GM12878 (cell line): Measurements from ENCODE around the gene RYR2. TPM values are rescaled to one million over a fixed set of nuclear protein-coding genes. Genes with fewer than 3 reads are reported as not detected.

Source experiments
- ATAC-seq: fragments of 200-7000 bp; cut with Tn5 transposase; 3 replicates; pipeline ENCODE4 v1.9.1; 2020; ENCODE audit warnings: mild to moderate bottlenecking, moderate library complexity
- BruUV-seq: library from RNA; stranded (reverse); fragments of 400-500 nt; replicated peaks from 2 replicates; lab custom pipeline; 2021; lab: Mats Ljungman, UMichigan
- CTCF ChIA-PET: fragments of 300-600 bp; sonication (Branson Sonifier 250); formaldehyde crosslinking; extraction: SDS; loops from one replicate; lab custom pipeline; 2021; ENCODE audit warnings: inconsistent platforms; lab: Yijun Ruan, JAX
- POLR2A ChIA-PET: fragments of 350-600 bp; formaldehyde crosslinking; extraction: SDS; loops from one replicate; lab custom pipeline; 2021; ENCODE audit warnings: inconsistent platforms; lab: Charles Lee
- RAD21 ChIA-PET: fragments of 300-600 bp; sonication (Branson Sonifier 250); formaldehyde crosslinking; loops from one replicate; lab custom pipeline; 2023; ENCODE audit warnings: antibody characterized with exemption; ENCODE audit not compliant: unreplicated experiment; lab: Charles Lee
- SMC1A ChIA-PET: fragments of 300-600 bp; sonication (Branson Sonifier 250); formaldehyde crosslinking; loops from one replicate; lab custom pipeline; 2023; ENCODE audit not compliant: unreplicated experiment, uncharacterized antibody; lab: Charles Lee
- DNase-seq: peaks from one replicate; pipeline ENCODE4 v3.0.0-alpha.2; 2011; ENCODE audit warnings: low read depth, low spot score
- FAIRE-seq: peaks from 3 replicates; lab custom pipeline; 2011; peaks lifted over from hg19 to GRCh38; lab: Jason Lieb, UNC
- H2AFZ ChIP-seq: 2 replicates; pipeline ENCODE4 v1.6.0; 2011; ENCODE audit warnings: low read depth, low read length, control low read depth; ENCODE audit not compliant: control insufficient read depth
- H3K27ac ChIP-seq: 2 replicates; pipeline ENCODE4 v1.5.1; 2011; ENCODE audit warnings: control low read depth; ENCODE audit not compliant: control insufficient read depth, insufficient read depth
- H3K27me3 ChIP-seq, 2 experiments: replicated peaks in 1 of 2; 2 replicates each; pipeline versions ENCODE4 v1.6.0 to v1.6.1; 2011; ENCODE audit warnings: low read length in 1 of 2; ENCODE audit not compliant: control insufficient read depth in 2 of 2, insufficient read depth in 2 of 2
- H3K36me3 ChIP-seq, 2 experiments: 2 replicates each; pipeline ENCODE4 v1.5.1; 2011; ENCODE audit warnings: low read length in 1 of 2; ENCODE audit not compliant: control insufficient read depth in 2 of 2, insufficient read depth in 2 of 2
- H3K4me1 ChIP-seq: 2 replicates; pipeline ENCODE4 v1.6.1; 2011; ENCODE audit warnings: mild to moderate bottlenecking, low read length, moderate library complexity, mixed read lengths; ENCODE audit not compliant: control insufficient read depth, insufficient read depth
- H3K4me2 ChIP-seq: 2 replicates; pipeline ENCODE4 v1.6.0; 2011; ENCODE audit warnings: control low read depth; ENCODE audit not compliant: control insufficient read depth, insufficient read depth
- H3K4me3 ChIP-seq: fragments of 200-600 bp; sonication (generic); 2 replicates; pipeline ENCODE4 v1.5.1; 2016
- H3K79me2 ChIP-seq: 2 replicates; pipeline ENCODE4 v1.6.0; 2011; ENCODE audit warnings: low read length; ENCODE audit not compliant: control insufficient read depth, insufficient read depth
- H3K9ac ChIP-seq: 2 replicates; pipeline ENCODE4 v1.8.0; 2011; ENCODE audit warnings: low read length, control low read depth, mixed read lengths; ENCODE audit not compliant: control insufficient read depth, insufficient read depth
- H3K9me3 ChIP-seq: replicated peaks from 3 replicates; pipeline ENCODE4 v1.5.1; 2011; ENCODE audit warnings: mild to moderate bottlenecking, low read length; ENCODE audit not compliant: control insufficient read depth, insufficient read depth
- H4K20me1 ChIP-seq: 2 replicates; pipeline ENCODE4 v1.6.0; 2011; ENCODE audit not compliant: control insufficient read depth, insufficient read depth
- EZH2 ChIP-seq: IDR thresholded peaks from 2 replicates; pipeline ENCODE4 v1.6.1; 2012; ENCODE audit warnings: low read depth, mild to moderate bottlenecking, control low read depth, inconsistent platforms, low read length, borderline replicate concordance; ENCODE audit not compliant: control insufficient read depth
- IKZF1 ChIP-seq: fragments of 450-650 bp; conservative IDR thresholded peaks from 2 replicates; pipeline ENCODE4 v1.6.1; 2017; ENCODE audit warnings: antibody characterized with exemption, mild to moderate bottlenecking
- POLR2AphosphoS2 ChIP-seq: IDR thresholded peaks from 2 replicates; pipeline ENCODE4 v1.6.1; 2011; ENCODE audit warnings: low read depth, mild to moderate bottlenecking, low read length, improper control_type of control experiment, moderate library complexity
- RFX5 ChIP-seq: IDR thresholded peaks from 2 replicates; pipeline ENCODE4 v1.6.1; 2011; ENCODE audit warnings: low read depth, low read length, improper control_type of control experiment
- SMC3 ChIP-seq: IDR thresholded peaks from 2 replicates; pipeline ENCODE4 v1.6.1; 2011; ENCODE audit warnings: low read length, improper control_type of control experiment, borderline replicate concordance
- SPI1 ChIP-seq: IDR thresholded peaks from 2 replicates; pipeline ENCODE4 v1.6.1; 2011; ENCODE audit warnings: low read depth, mild to moderate bottlenecking, low read length, moderate library complexity, borderline replicate concordance; ENCODE audit not compliant: insufficient read depth
- ZNF622 ChIP-seq: fragments of 450-650 bp; IDR thresholded peaks from 2 replicates; pipeline ENCODE4 v1.6.1; 2017; ENCODE audit warnings: mild to moderate bottlenecking, inconsistent platforms
- WGBS: methylation state at CpG from one replicate; pipeline ENCODE4 v1.1.6; 2016; ENCODE audit warnings: low lambda C conversion rate; ENCODE audit not compliant: insufficient replicate concordance, insufficient coverage; ENCODE audit errors: missing lambda C conversion rate; 5-methylcytosine and 5-hydroxymethylcytosine counted together
- in situ Hi-C: fragments of 300-500 bp; cut with MboI; formaldehyde crosslinking; loops from 9 replicates; pipeline ENCODE4 v1.14.3; 2018; ENCODE audit warnings: mixed read lengths
- intact Hi-C: fragments of 100-400 bp; cut with micrococcal nuclease; formaldehyde crosslinking; loops from one replicate; pipeline ENCODE4 v1.14.2; 2022; ENCODE audit not compliant: unreplicated experiment
- polyA plus RNA-seq, 11 experiments: library from polyadenylated mRNA; depleted of rRNA in 4 of 11; unstranded in 6 of 11; stranded (reverse) in 5 of 11; fragments of >200 nt; fragmentation: Nextera tagmentation in 4 of 11; fragmentation: Illumina TruSeq in 1 of 11; extraction: Ambion mirVana in 4 of 11; extraction: Trizol in 1 of 11; gene quantifications; 1 replicate in 1 of 11; 2 replicates in 10 of 11; pipeline versions ENCODE4 v1.2.1 to v1.2.3, GENCODE V29; 2011 to 2016; ENCODE audit warnings: inconsistent platforms in 2 of 11, missing spikeins in 2 of 11, low read depth in 1 of 11
- total RNA-seq, 4 experiments: library from RNA; depleted of rRNA in 3 of 4; stranded (reverse); fragments of >200 nt in 3 of 4; fragmentation: Illumina TruSeq in 1 of 4; extraction: Trizol in 1 of 4; gene quantifications; 2 replicates each; pipeline versions ENCODE4 v1.2.1 to v1.2.3, GENCODE V29; 2013 to 2021

RYR2 gene
- total and polyA plus RNA-seq, 10 of the 15 experiments (the other 5 are each of a cell fraction or from before 2014, with no cell fraction given), result 0.01 to 0.04 TPM; not detected in 8

- no peak for TF ChIP-seq RFX5
- no peak for TF ChIP-seq IKZF1
Observed at GRCh38 chr1:237528545-237528944, 486.6 kb downstream of the RYR2 start (continued).

GRCh38 chr1:237539055-237539454 lies 497.1 kb downstream of the RYR2 start:
- Histone ChIP-seq H3K4me2 (no peak overlapping the region), H3K9ac (no peak overlapping the region), H3K4me3 (no peak overlapping the region), H3K9me3 (no peaks in the 10 kb centered on the region), H3K27me3 (no peaks in the 10 kb centered on the region), H3K79me2 (no peaks in the 10 kb centered on the region), H4K20me1 (no peaks in the 10 kb centered on the region), H3K36me3 (no peaks in the 10 kb centered on the region), H2AFZ (no peak overlapping the region), H3K4me1 (no peaks in the 10 kb centered on the region), H3K27ac (no peak overlapping the region)
- ChIA-PET CTCF (no interaction called here), SMC1A (no interaction called here), POLR2A (no interaction called here), RAD21 (no interaction called here)
- DNase-seq, result no peak
- intact Hi-C loops, result no loop called here
- no TSS peak for BruUV-seq
- WGBS, result 96% methylated on average over 2 of the region's 2 CpGs
- no peak for FAIRE-seq
- no peak for ATAC-seq
- TF ChIP-seq SPI1, result peak; percentile 58
- no peak for TF ChIP-seq ZNF622
- in situ Hi-C loops, result no loop called here

GRCh38 chr1:237542525-237543418 lies 500.8 kb downstream of the RYR2 start:
- Histone ChIP-seq H3K36me3 (no peaks in the 10 kb centered on the region), H3K9me3 (no peaks in the 10 kb centered on the region), H3K4me3 (no peak overlapping the region), H3K27me3 (no peaks in the 10 kb centered on the region), H3K27ac (no peak overlapping the region)
- WGBS, result 43% methylated on average over 5 of the region's 5 CpGs
- POLR2A ChIA-PET, result no interaction called here
- RAD21 ChIA-PET, result no interaction called here
- ATAC-seq (no peak), DNase-seq (no peak)
- CTCF ChIA-PET, result interaction anchor here (0.6 to 2.0 kb wide), 2 partner anchors 20 to 846 kb away, joined by 4 to 8 read pairs; no protein-coding TSS in a partner anchor
- SMC1A ChIA-PET, result no interaction called here
- in situ Hi-C loops, result no loop called here
- no peak for TF ChIP-seq EZH2
- no peak for TF ChIP-seq SMC3
- no peak for TF ChIP-seq POLR2AphosphoS2
- no peak for TF ChIP-seq RFX5
- TF ChIP-seq, all 136 proteins: peak for 0
- Histone ChIP-seq H3K4me2 (no peak overlapping the region), H4K20me1 (no peaks in the 10 kb centered on the region), H3K9ac (no peak overlapping the region), H2AFZ (no peak overlapping the region), H3K79me2 (no peaks in the 10 kb centered on the region), H3K4me1 (no peaks in the 10 kb centered on the region)
- intact Hi-C loops, result no loop called here
- no TSS peak for BruUV-seq
- FAIRE-seq, result no peak
